KOPT-K1 (cell line): ENCODE data around the gene SLC25A25.
"Not testable (repeated sequence)": the region's sequence is repeated elsewhere in the genome, so short reads cannot be mapped to it uniquely, and the experiment has no call there.

Experiments used
- H3K27ac ChIP-seq: fragments of 200-600 bp; sonication (generic); 2 replicates; pipeline ENCODE4 v1.5.1; 2016; ENCODE audit warnings: antibody characterized with exemption, mild to moderate bottlenecking, low read depth, low read length; ENCODE audit not compliant: poor library complexity, severe bottlenecking
- H3K36me3 ChIP-seq: fragments of 200-600 bp; sonication (generic); 2 replicates; pipeline ENCODE4 v1.5.1; 2017; ENCODE audit warnings: antibody characterized with exemption, mild to moderate bottlenecking, low read length, moderate library complexity; ENCODE audit not compliant: insufficient read depth
- H3K9me3 ChIP-seq: fragments of 200-600 bp; sonication (generic); 2 replicates; pipeline ENCODE4 v1.5.1; 2017; ENCODE audit warnings: antibody characterized with exemption, low read length, mild to moderate bottlenecking; ENCODE audit not compliant: insufficient read depth, poor library complexity, severe bottlenecking

Gene SLC25A25

GRCh38 chr9:128127568-128127989 is 59.5 kb downstream of the SLC25A25 start, which contains the start of gene PTGES2:
TSS of gene PTGES2 (minus strand) at chr9:128127729. CDS start at chr9:128127717, 12 bp downstream.
- Histone ChIP-seq H3K27ac (peak within 1 kb of the TSS; percentile 95), H3K36me3 (peaks cover 34% of the 10 kb centered on the region; the same call in 1 of the 2 replicates), H3K9me3 (no peaks in the 10 kb centered on the region)

DNA sequence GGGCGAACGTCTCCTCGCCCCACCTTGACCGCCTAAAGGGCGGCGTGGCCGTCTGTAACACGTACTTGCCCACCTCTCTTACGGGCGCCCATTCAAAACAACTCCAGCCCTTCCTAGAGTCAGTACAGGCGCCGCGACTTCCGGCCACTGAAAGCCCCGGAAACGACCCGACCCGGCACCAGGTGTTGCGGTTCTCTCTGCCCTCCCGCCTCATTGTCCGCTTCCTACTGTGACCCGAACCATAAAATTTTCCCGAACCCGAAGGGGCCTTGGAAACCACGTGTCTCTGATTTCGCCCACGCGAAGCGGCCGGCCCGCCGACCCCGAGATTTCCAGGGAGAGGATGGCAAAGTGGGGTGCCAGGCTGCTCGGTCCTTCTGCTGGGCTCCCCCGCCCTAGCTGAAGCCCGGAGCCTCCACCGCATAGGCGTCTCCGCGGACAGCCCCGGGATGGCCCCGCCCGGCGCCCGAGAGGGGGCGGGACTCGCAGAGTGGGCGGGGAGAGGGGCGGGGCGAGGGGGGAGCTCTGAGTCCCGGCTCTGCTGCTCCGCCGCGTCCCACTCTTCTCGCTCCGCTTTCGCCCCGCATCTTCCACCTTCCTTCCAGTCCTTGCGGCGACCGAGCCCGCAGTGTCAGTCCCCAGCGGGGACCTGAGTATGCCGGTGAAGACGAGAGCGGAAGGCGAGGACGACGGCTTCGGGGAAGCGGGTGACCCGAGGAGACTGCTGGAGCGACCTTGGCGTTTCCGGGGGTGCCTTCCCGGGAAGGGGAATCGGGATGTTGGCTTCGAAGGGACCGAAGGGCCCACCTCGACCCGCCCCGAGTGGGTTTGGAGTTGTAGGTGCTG is 60.2 kb downstream of the SLC25A25 start:
- peaks cover 27% of the 10 kb centered on the region; the same call in 1 of the 2 replicates for H3K36me3 ChIP-seq
- peak overlapping the region; percentile 95 for H3K27ac ChIP-seq
- no peaks in the 10 kb centered on the region for H3K9me3 ChIP-seq

DNA sequence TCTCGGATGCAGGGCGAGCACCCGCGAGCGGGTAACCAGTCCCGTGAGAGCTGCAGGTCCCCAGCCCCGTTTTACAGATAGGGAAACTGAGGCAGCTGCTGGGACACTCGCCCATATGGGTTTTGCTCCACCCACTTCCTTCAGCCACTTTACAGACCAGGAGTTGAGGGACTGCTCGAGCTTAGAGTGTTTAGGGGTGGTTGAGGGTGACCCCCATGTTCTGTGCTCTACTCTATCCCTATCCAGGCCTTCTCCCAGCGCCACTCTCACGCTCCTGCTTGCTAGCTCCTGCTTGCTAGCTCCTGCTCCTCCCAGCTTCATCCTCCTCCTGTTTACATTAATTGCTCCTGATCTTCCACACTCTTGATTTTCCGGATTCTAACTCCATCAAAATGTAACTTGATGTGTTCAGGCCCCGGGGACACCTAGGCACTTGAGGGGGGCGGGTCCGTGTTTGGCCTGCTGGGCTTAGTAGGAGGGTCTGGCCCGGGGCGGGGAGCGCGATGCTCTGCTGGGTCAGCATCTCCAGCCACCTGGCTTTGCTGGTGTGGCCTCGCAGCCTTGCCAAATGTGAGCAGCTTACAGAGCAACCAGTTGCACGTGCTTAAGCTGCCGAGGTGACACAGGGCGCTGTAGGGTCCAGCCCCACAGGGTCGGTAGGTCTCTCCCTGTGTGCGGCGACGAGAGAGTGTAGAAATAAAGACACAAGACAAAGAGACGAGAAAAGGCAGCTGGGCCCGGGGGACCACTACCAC is 61.0 kb downstream of the SLC25A25 start:
- Histone ChIP-seq H3K27ac (peak overlapping the region; percentile 95), H3K36me3 (peaks cover 21% of the 10 kb centered on the region; the same call in 1 of the 2 replicates), H3K9me3 (no peaks in the 10 kb centered on the region)

DNA sequence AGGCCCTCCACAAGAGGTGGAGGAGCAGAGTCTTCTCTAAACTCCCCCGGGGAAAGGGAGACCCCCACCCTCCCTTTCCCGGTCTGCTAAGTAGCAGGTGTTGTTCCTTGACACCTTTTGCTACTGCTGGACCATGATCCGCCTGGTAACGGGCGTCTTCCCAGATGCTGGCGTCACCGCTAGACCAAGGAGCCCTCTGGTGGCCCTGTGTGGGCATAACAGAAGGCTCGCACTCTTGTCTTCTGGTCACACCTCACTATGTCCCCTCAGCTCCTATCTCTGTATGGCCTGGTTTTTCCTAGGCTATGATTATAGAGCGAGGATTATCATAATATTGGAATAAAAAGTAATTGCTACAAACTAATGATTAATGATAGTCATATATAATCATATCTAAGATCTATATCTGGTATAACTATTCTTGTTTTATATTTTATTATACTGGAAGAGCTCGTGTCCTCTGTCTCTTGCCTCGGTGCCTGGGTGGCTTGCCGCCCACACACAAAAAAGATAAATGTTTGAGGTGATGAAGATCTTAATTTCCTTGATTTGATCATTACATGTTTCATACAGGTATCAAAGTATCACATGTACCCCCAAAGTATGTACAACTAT is 62.1 kb downstream of the SLC25A25 start:
- H3K9me3 ChIP-seq, H3K36me3 ChIP-seq, H3K27ac ChIP-seq: not testable (repeated sequence)

DNA sequence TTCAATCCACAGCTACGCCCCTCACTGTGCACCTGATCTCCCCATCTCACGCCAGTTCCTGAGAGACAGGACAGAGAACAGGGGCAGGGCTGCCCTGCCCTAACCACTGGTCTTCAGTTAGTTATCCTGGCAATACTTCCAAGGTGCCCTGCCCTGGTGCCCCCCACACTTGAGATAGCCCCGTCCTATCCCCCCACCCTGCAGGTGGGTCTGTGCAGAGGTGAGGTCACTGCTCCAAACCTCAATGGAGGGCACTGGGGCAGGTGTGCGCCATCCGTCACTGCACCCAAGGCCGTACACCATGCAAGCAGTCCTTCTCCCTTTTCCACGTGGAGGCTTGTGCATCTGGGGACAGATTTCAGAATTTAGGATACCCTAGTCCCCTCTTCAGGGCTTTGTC is 62.6 kb downstream of the SLC25A25 start:
- H3K36me3 ChIP-seq, H3K9me3 ChIP-seq, H3K27ac ChIP-seq: not testable (repeated sequence)

DNA sequence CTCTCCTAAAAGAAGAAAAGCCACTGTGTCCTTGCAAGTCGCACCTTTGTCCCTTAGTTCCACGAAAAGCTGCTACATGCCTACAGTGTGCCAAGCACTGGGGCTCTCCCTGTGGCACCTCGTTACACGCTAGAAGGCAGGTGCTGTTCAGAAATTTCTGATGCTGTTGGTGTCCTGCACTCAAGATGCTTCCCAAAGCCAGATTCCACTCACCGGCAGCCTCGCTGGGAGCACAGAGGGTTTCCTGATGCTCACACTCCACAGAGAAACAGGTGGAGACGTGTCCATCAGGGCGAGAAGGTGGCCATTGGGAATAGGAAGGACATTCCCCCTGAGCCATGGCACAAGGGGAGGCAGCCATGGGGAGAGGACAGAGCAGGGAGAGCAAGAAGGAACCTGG is 63.3 kb downstream of the SLC25A25 start:
- not testable (repeated sequence) for H3K36me3 ChIP-seq, H3K9me3 ChIP-seq, H3K27ac ChIP-seq

- not testable (repeated sequence) for H3K27ac ChIP-seq, H3K9me3 ChIP-seq, H3K36me3 ChIP-seq
These were observed 64.1 kb downstream of the SLC25A25 start for GRCh38 chr9:128132139-128132538.

- not testable (repeated sequence) for H3K27ac ChIP-seq, H3K9me3 ChIP-seq, H3K36me3 ChIP-seq
These were observed 67.5 kb downstream of the SLC25A25 start for GRCh38 chr9:128135561-128135960.

DNA sequence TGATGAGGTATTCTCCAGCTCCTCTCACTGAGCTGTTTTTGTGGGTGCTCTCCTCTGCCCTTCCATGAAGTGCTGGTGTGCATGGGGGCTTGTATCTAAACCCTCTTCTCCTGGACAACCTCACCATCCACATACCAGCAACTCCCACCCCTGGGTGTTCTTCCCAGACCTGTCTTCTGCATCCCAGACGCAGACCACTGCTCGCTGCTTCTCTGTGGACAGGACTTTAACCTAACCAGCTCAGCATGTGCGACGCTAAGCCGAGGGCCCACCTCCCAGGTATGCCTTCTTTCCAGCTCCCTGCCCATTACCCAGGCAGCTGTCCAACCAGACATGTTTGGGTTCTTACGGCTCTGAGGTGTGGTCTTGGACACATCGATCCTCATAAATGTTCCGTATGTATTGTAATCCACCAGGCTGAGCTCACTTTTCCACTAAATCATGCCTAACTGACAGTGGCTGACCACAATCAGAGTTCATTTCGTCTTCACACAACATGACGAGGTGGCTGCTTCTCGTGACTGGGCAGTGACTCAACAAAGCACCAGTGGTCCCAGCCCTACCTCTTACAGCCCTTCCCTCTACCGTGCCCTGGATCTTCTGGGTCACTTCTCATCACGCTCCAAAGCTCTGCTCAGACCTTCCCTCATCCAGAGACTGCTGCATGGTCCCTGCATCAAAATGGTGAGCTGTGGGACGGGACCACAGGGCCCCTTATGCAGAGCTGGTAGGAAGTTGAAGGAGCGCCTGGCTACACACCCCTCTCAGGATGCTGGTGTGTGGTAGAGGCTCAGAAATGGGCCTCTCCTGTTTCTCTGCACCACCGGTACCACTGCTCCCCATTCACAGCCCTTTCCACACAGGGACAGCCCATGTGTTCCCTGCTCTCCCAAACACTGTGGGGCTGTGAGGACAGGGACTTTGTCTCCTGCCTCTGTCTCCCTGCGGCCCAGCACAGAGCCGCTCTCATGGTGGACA is 69.1 kb downstream of the SLC25A25 start:
- H3K9me3 ChIP-seq, result no peaks in the 10 kb centered on the region
- H3K36me3 ChIP-seq, result no peaks in the 10 kb centered on the region
- H3K27ac ChIP-seq, result no peak overlapping the region

DNA sequence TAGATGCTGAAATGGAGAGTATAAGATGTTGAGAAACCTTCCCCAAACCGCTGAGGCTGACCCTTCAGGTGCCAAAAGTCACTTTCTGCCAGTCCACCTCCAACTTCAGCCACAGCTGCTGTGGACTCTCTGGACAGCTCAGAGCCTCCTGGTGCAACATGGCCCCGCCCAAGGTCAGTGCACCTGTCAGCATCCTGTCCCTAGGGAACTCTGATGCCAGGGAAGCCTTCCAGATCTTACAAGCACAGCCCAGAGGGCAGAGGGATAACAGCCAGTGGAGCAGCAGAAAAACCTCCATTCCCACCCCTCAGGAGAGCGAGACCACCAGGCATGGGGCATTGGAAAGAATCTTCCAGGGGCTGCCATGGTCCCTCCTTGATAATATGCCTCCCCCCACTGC is 70.0 kb downstream of the SLC25A25 start:
- no peak overlapping the region for H3K27ac ChIP-seq
- H3K36me3 ChIP-seq, result no peaks in the 10 kb centered on the region
- no peaks in the 10 kb centered on the region for H3K9me3 ChIP-seq

DNA sequence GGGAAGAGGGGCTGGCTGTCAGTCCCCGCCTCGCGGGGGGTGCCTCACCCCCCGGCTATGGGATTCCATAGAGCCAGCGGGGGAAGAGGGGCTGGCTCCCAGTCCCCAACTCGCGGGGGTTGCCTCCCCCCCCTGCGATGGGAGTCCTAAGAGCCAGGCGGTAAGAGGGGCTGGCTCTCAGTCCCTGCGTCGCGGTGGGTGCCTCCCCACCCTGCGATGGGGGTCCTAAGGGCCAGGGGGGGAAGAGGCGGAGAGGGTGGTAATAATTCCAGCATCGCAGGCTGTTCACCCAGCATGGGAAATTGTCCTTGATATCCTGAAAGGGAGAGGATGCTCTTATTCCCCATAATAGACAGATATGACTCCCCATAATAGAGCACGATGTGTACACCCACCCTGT is 71.6 kb downstream of the SLC25A25 start:
- H3K27ac ChIP-seq, result no peak overlapping the region
- H3K36me3 ChIP-seq, result no peaks in the 10 kb centered on the region
- no peaks in the 10 kb centered on the region for H3K9me3 ChIP-seq

GRCh38 chr9:128141604-128142003 is 73.6 kb downstream of the SLC25A25 start:
- no peaks in the 10 kb centered on the region for H3K9me3 ChIP-seq
- H3K27ac ChIP-seq, result peak overlapping the region; percentile 42
- no peaks in the 10 kb centered on the region for H3K36me3 ChIP-seq

- H3K36me3 ChIP-seq, result no peaks in the 10 kb centered on the region
- peak overlapping the region; percentile 42 for H3K27ac ChIP-seq
- no peaks in the 10 kb centered on the region for H3K9me3 ChIP-seq
These were observed 74.0 kb downstream of the SLC25A25 start for GRCh38 chr9:128142061-128142460.

GRCh38 chr9:128142596-128142995 is 74.6 kb downstream of the SLC25A25 start:
- H3K27ac ChIP-seq, result no peak overlapping the region
- H3K9me3 ChIP-seq, result no peaks in the 10 kb centered on the region
- no peaks in the 10 kb centered on the region for H3K36me3 ChIP-seq
